Peyer's patch (tissue), 4 donors: ENCODE measurements around the gene SLC66A1.

Experiments
- CTCF ChIP-seq, 6 experiments: fragments of 450-650 bp in 4 of 6; fragments of 200-600 bp in 2 of 6; sonication (generic) in 1 of 6; IDR thresholded peaks; one replicate each; pipeline ENCODE4 v1.5.1; 2017 to 2019; ENCODE audit warnings: antibody characterized with exemption in 6 of 6, mild to moderate bottlenecking in 3 of 6, moderate library complexity in 1 of 6
- POLR2A ChIP-seq, 2 donors: fragments of 450-650 bp; IDR thresholded peaks; one replicate each; pipeline ENCODE4 v1.5.1; 2017; ENCODE audit warnings: antibody characterized with exemption in 2 of 2, mild to moderate bottlenecking in 2 of 2, moderate library complexity in 2 of 2

GRCh38 chr1:19327301-19327700 lies 15.2 kb downstream of the SLC66A1 start:
- TF ChIP-seq CTCF (IDR thresholded peaks at IDR 0.05) (no peak), POLR2A (IDR thresholded peaks at IDR 0.05) (no peak)
